Calu3 (cell line): ENCODE results near the gene BTBD7. TPM values are rescaled to one million over a fixed set of nuclear protein-coding genes. Genes with fewer than 3 reads are reported as not detected.

Experiments
- BruUV-seq: library from RNA; stranded (reverse); fragments of 400-500 nt; replicated peaks from 2 replicates; lab custom pipeline; 2021; lab: Mats Ljungman, UMichigan
- CTCF ChIA-PET: fragments of 300-600 bp; sonication (Branson Sonifier 250); formaldehyde crosslinking; loops from one replicate; lab custom pipeline; 2022; ENCODE audit warnings: antibody characterized with exemption; lab: Charles Lee
- DNase-seq: peaks from one replicate; pipeline ENCODE4 v3.0.0; 2022
- H3K27ac Mint-ChIP-seq: one replicate; pipeline ENCODE4 v1.8.0; 2022; ENCODE audit warnings: mixed read lengths; ENCODE audit not compliant: unreplicated experiment
- H3K27me3 Mint-ChIP-seq: one replicate; pipeline ENCODE4 v1.8.0; 2022; ENCODE audit warnings: mixed read lengths; ENCODE audit not compliant: unreplicated experiment
- H3K36me3 Mint-ChIP-seq: one replicate; pipeline ENCODE4 v1.8.0; 2022; ENCODE audit warnings: mild to moderate bottlenecking, moderate library complexity, mixed read lengths; ENCODE audit not compliant: insufficient read depth, unreplicated experiment
- H3K4me1 Mint-ChIP-seq: one replicate; pipeline ENCODE4 v1.8.0; 2022; ENCODE audit warnings: mild to moderate bottlenecking, low read depth, mixed read lengths; ENCODE audit not compliant: unreplicated experiment
- H3K4me3 Mint-ChIP-seq: one replicate; pipeline ENCODE4 v1.8.0; 2022; ENCODE audit warnings: mild to moderate bottlenecking, low read depth, moderate library complexity, mixed read lengths; ENCODE audit not compliant: unreplicated experiment
- H3K9me3 Mint-ChIP-seq: one replicate; pipeline ENCODE4 v1.8.0; 2022; ENCODE audit warnings: low read depth, mixed read lengths; ENCODE audit not compliant: unreplicated experiment
- CTCF ChIP-seq: fragments of 200-600 bp; IDR thresholded peaks from one replicate; pipeline ENCODE4 v1.8.0; 2022; ENCODE audit warnings: antibody characterized with exemption; ENCODE audit not compliant: unreplicated experiment
- intact Hi-C: fragments of 100-400 bp; cut with micrococcal nuclease; formaldehyde crosslinking; loops from one replicate; pipeline ENCODE4 v1.10.0; 2022; ENCODE audit not compliant: unreplicated experiment
- total RNA-seq: library from RNA; stranded (reverse); gene quantifications from 2 replicates; pipeline ENCODE4 v1.2.3, GENCODE V29; 2022

BTBD7 gene
- total RNA-seq, 1 experiment from 2014 or later, result 42.0 TPM

GRCh38 chr14:93286212-93286890 lies 46.5 kb downstream of the BTBD7 start:
- H3K27ac Mint-ChIP-seq, result peak overlapping the region; percentile 95
- no TSS peak for BruUV-seq
- DNase-seq, result peak; percentile 14

GRCh38 chr14:93285044-93285443 lies 47.8 kb downstream of the BTBD7 start:
- CTCF ChIA-PET, result interaction anchor here (1.8 kb wide), 1 partner anchor 33 kb away, joined by 6 read pairs; no protein-coding TSS in a partner anchor
- BruUV-seq, result no TSS peak
- Mint-ChIP-seq H3K4me3 (no peak overlapping the region), H3K27ac (no peak overlapping the region), H3K4me1 (peaks cover 51% of the 10 kb centered on the region), H3K27me3 (no peaks in the 10 kb centered on the region), H3K9me3 (no peaks in the 10 kb centered on the region), H3K36me3 (peaks cover 26% of the 10 kb centered on the region)
- no peak for DNase-seq
- intact Hi-C loops, result loop anchor here (5.0 kb wide), 1 partner anchor 47 kb away; the partner anchor contains the start of gene BTBD7
- TF ChIP-seq CTCF, result no peak

More at GRCh38 chr14:93286212-93286890, 46.5 kb downstream of the BTBD7 start:
- H3K27me3 Mint-ChIP-seq, result no peaks in the 10 kb centered on the region
- intact Hi-C loops, result loop anchor here (5.0 kb wide), 1 partner anchor 46 kb away; the partner anchor contains the start of gene BTBD7
- H3K4me3 Mint-ChIP-seq, result peak overlapping the region; percentile 65
- peaks cover 31% of the 10 kb centered on the region for H3K36me3 Mint-ChIP-seq
- H3K4me1 Mint-ChIP-seq, result peaks cover 51% of the 10 kb centered on the region
- CTCF ChIA-PET, result interaction anchor here (0.5 to 1.8 kb wide), 6 partner anchors 10 to 904 kb away, joined by 3 to 8 read pairs (median 3); no protein-coding TSS in a partner anchor
- no peaks in the 10 kb centered on the region for H3K9me3 Mint-ChIP-seq
- TF ChIP-seq CTCF, result no peak

- BruUV-seq, result no TSS peak
- Mint-ChIP-seq H3K27ac (no peak overlapping the region), H3K27me3 (no peaks in the 10 kb centered on the region), H3K4me3 (no peak overlapping the region), H3K9me3 (no peaks in the 10 kb centered on the region), H3K36me3 (peaks cover 13% of the 10 kb centered on the region), H3K4me1 (peaks cover 31% of the 10 kb centered on the region)
- intact Hi-C loops, result no loop called here
- DNase-seq, result no peak
- CTCF ChIA-PET, result no interaction called here
- no peak for TF ChIP-seq CTCF
Observed at GRCh38 chr14:93281937-93282336, 50.9 kb downstream of the BTBD7 start.

- no TSS peak for BruUV-seq
- no peak overlapping the region for H3K4me3 Mint-ChIP-seq
Observed at GRCh38 chr14:93280743-93281142, 52.1 kb downstream of the BTBD7 start.

More at GRCh38 chr14:93280743-93281142, 52.1 kb downstream of the BTBD7 start:
- CTCF ChIA-PET, result no interaction called here
- peaks cover 6% of the 10 kb centered on the region for H3K36me3 Mint-ChIP-seq
- H3K4me1 Mint-ChIP-seq, result peaks cover 24% of the 10 kb centered on the region
- no peak for DNase-seq
- TF ChIP-seq CTCF, result no peak
- intact Hi-C loops, result no loop called here
- no peaks in the 10 kb centered on the region for H3K27me3 Mint-ChIP-seq
- no peaks in the 10 kb centered on the region for H3K9me3 Mint-ChIP-seq
- no peak overlapping the region for H3K27ac Mint-ChIP-seq
